ENCODE results near the gene CCDC34.

Gene CCDC34

DNA sequence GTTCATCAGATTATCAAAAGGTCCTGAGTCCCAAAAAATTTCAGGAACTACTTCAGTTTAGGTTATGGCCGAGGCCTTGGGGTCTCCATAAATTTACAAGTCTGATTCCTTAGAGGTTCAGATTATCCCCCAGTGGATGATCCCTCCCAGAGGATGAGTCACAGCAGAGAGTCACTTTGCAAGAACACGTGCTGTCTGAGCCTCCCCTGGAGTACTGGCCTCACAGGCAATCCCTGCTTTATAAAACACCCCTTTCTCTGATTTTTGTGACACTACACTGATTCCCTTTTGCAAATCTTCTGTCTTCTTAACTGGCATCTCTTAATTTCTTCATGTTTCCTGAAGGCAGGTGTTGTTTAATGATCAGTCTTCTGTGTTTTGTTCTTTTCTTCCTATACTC lies 45.3 kb downstream of the CCDC34 start:
- H3K9ac ChIP-seq: no peak overlapping the region
- TF ChIP-seq, protein P1, sequence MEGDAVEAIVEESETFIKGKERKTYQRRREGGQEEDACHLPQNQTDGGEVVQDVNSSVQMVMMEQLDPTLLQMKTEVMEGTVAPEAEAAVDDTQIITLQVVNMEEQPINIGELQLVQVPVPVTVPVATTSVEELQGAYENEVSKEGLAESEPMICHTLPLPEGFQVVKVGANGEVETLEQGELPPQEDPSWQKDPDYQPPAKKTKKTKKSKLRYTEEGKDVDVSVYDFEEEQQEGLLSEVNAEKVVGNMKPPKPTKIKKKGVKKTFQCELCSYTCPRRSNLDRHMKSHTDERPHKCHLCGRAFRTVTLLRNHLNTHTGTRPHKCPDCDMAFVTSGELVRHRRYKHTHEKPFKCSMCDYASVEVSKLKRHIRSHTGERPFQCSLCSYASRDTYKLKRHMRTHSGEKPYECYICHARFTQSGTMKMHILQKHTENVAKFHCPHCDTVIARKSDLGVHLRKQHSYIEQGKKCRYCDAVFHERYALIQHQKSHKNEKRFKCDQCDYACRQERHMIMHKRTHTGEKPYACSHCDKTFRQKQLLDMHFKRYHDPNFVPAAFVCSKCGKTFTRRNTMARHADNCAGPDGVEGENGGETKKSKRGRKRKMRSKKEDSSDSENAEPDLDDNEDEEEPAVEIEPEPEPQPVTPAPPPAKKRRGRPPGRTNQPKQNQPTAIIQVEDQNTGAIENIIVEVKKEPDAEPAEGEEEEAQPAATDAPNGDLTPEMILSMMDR (IDR thresholded peaks at IDR 0.05): no peak
- no peaks in the 10 kb centered on the region for H3K36me3 ChIP-seq (ENCODE audit: control insufficient read depth, insufficient read depth, low read length)
- no peak overlapping the region for H3K4me2 ChIP-seq (ENCODE audit: low read length)
- H3K4me3 ChIP-seq (ENCODE audit: low read depth, low read length): no peak overlapping the region
- no peaks in the 10 kb centered on the region for H3K9me3 ChIP-seq (ENCODE audit: control insufficient read depth, low read length)
- H2AFZ ChIP-seq: no peak overlapping the region
- H3K27ac ChIP-seq: no peak overlapping the region
- no peaks in the 10 kb centered on the region for H3K27me3 ChIP-seq (ENCODE audit: control insufficient read depth, insufficient read depth, low read length)
- H3K4me1 ChIP-seq: no peaks in the 10 kb centered on the region
- no peaks in the 10 kb centered on the region for H3K79me2 ChIP-seq

DNA sequence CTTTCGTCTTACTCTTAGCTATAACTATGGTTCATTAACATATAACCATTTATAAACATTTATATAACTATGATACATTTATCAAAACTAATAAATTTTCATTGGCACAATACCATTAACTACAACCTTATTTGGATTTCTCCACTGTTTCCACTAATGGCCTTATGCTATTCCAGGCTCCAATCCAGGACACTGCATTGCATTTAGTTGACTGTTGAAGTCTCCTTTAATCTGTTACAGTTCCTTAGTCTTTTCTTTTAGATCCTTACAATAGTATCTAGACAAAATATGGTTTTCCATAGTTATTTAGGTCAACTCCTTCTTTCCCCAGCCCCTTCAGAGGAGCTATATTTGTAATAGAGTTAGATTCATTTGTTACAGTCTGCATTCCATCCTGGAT lies 47.2 kb downstream of the CCDC34 start:
- Histone ChIP-seq H3K36me3 (ENCODE audit: control insufficient read depth, insufficient read depth, low read length) (no peaks in the 10 kb centered on the region), H3K27ac (no peak overlapping the region), H3K9ac (no peak overlapping the region), H3K4me3 (ENCODE audit: low read depth, low read length) (no peak overlapping the region), H2AFZ (no peak overlapping the region), H3K9me3 (ENCODE audit: control insufficient read depth, low read length) (no peaks in the 10 kb centered on the region), H3K4me1 (no peaks in the 10 kb centered on the region), H3K4me2 (ENCODE audit: low read length) (no peak overlapping the region), H3K79me2 (no peaks in the 10 kb centered on the region), H3K27me3 (ENCODE audit: control insufficient read depth, insufficient read depth, low read length) (no peaks in the 10 kb centered on the region)
- TF ChIP-seq, protein P1 (IDR thresholded peaks at IDR 0.05): no peak

DNA sequence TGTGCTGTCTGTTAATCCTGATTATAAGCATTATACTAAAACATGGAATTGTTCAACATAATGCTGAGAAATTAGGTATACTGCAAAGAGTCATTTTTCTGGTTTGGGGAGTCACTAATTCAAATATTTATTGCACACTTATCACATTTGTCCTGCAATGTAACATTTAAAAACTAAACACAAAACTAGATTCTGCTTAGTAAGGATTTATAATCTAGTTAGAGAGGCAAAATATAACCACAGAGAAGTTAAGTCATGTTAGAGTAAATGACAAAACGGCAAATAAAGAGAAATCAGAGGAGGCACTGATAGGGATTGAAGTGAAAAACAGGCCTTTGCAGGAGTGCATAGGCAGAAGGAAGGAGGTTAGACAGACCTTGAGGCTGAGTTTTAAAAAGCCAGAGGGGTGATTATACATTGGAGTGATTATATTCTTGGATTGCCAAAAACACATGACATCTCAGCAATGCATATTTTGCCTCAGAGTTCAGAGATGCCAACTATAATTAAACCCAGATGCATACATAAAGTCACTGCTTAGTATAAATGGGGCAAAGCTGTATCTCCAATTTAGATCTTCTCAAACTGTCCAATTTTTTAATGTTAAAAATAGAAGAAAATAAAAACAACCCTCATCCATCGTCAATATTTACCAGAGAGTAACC lies 49.7 kb downstream of the CCDC34 start:
- TF ChIP-seq, protein P1 (IDR thresholded peaks at IDR 0.05): no peak
- no peak overlapping the region for H3K27ac ChIP-seq
- H3K9me3 ChIP-seq (ENCODE audit: control insufficient read depth, low read length): no peaks in the 10 kb centered on the region
- H3K4me1 ChIP-seq: no peaks in the 10 kb centered on the region
- H3K79me2 ChIP-seq: no peaks in the 10 kb centered on the region
- no peak overlapping the region for H3K4me3 ChIP-seq (ENCODE audit: low read depth, low read length)
- no peak overlapping the region for H2AFZ ChIP-seq
- H3K27me3 ChIP-seq (ENCODE audit: control insufficient read depth, insufficient read depth, low read length): no peaks in the 10 kb centered on the region
- H3K36me3 ChIP-seq (ENCODE audit: control insufficient read depth, insufficient read depth, low read length): no peaks in the 10 kb centered on the region
- no peak overlapping the region for H3K4me2 ChIP-seq (ENCODE audit: low read length)
- H3K9ac ChIP-seq: no peak overlapping the region

DNA sequence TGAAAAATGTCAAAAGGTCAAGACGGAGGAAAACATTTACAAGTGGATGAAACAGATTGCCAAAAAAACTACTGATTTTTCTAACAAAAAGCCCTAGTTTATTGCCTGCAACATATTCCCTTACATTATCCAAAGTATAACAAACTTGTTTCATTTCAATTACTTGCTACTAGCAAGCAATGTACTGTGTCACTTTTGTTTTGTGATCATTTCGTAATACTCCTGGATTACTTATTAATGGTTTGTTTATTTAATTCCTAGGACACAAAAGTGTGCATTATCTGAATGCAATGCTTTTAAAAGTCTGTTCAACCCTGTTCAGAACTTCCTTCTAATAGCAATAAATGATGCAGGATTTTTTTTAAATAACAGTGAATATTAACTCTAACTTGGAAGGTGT lies 50.9 kb downstream of the CCDC34 start:
- Histone ChIP-seq H3K4me3 (ENCODE audit: low read depth, low read length) (no peak overlapping the region), H2AFZ (no peak overlapping the region), H3K27ac (no peak overlapping the region), H3K9me3 (ENCODE audit: control insufficient read depth, low read length) (no peaks in the 10 kb centered on the region), H3K27me3 (ENCODE audit: control insufficient read depth, insufficient read depth, low read length) (no peaks in the 10 kb centered on the region), H3K36me3 (ENCODE audit: control insufficient read depth, insufficient read depth, low read length) (no peaks in the 10 kb centered on the region), H3K9ac (no peak overlapping the region), H3K4me1 (no peaks in the 10 kb centered on the region), H3K79me2 (no peaks in the 10 kb centered on the region), H3K4me2 (ENCODE audit: low read length) (no peak overlapping the region)
- TF ChIP-seq, protein P1 (IDR thresholded peaks at IDR 0.05): no peak

DNA sequence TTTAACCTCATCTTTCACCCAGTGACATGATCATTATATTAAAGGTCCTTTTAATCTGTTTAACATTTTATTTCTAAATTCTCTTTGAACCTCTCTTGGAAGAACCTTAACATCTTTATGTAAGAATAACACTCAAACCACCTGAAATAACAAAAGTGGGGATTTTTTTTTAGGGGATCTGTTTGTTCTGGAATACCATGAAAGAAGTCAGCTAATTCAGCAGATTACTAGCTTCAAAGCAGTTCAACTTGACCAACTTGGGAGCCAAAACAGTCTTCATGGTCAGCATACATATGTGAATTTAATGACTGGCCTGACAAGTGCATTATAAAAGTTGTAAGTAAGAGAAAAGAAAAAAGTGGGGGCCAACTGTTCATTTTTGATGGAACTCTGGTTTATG lies 52.3 kb downstream of the CCDC34 start:
- Histone ChIP-seq H3K9ac (no peak overlapping the region), H3K27ac (no peak overlapping the region), H3K27me3 (ENCODE audit: control insufficient read depth, insufficient read depth, low read length) (no peaks in the 10 kb centered on the region), H3K9me3 (ENCODE audit: control insufficient read depth, low read length) (no peaks in the 10 kb centered on the region), H3K79me2 (no peaks in the 10 kb centered on the region), H3K4me1 (no peaks in the 10 kb centered on the region), H3K4me2 (ENCODE audit: low read length) (no peak overlapping the region), H3K36me3 (ENCODE audit: control insufficient read depth, insufficient read depth, low read length) (no peaks in the 10 kb centered on the region), H2AFZ (no peak overlapping the region), H3K4me3 (ENCODE audit: low read depth, low read length) (no peak overlapping the region)
- TF ChIP-seq, protein P1 (IDR thresholded peaks at IDR 0.05): no peak

Measured in parathyroid adenoma (tissue), 2 donors.